ENCODE measurements around the gene RAPGEF6.

The RAPGEF6 gene

DNA sequence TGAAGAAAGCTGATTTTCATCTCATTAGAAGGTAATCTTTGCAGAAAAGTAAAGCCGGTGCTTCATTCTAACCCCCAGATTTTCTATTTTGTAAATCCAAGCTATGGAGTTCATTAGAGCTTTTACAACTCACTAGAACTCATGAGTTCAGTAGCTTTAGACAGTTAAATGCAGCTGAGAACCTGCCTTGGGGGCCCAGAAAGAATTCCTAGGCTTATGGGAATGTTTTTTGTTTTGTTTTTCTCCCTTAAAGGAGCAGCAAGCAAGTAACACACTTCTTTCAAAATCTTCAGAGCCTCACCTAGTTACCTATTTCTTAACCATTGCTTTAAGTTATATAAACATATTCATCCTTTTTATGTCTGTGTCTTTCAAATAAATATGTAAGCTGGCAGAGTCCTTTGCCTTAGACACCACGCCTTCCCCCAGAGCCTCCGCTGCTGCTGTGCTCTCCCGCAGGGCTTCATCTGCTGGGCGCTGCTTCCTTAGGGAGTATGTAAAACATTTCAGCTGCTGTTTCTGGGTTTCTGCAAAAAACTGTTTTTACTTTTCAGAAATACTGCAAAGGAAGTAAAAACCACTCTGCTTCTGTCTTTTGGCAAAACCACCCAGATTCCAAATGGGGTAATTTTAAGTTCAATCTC lies 238.3 kb downstream of the RAPGEF6 start:
- no peak overlapping the region for H3K4me3 ChIP-seq (ENCODE audit: low read depth, low read length)

DNA sequence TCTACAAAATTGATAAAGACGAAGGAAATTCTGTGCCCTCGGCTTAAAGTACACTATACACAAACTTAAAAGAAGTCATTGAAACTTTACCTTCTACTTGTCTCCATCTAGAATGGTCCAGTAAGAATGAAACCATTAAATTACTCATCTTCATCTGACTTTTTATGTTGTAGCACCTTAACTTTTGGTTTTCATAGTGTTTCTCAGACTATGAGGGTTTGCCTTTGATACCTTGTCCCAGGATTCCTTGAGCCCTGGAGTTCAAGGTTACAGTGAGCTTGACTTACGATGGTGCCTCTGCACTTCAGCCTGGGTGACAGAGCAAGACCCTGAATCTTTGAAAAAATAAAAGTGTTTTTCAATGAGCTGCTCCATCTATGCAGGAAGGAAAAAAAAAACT lies 239.0 kb downstream of the RAPGEF6 start:
- TF ChIP-seq, protein P1, sequence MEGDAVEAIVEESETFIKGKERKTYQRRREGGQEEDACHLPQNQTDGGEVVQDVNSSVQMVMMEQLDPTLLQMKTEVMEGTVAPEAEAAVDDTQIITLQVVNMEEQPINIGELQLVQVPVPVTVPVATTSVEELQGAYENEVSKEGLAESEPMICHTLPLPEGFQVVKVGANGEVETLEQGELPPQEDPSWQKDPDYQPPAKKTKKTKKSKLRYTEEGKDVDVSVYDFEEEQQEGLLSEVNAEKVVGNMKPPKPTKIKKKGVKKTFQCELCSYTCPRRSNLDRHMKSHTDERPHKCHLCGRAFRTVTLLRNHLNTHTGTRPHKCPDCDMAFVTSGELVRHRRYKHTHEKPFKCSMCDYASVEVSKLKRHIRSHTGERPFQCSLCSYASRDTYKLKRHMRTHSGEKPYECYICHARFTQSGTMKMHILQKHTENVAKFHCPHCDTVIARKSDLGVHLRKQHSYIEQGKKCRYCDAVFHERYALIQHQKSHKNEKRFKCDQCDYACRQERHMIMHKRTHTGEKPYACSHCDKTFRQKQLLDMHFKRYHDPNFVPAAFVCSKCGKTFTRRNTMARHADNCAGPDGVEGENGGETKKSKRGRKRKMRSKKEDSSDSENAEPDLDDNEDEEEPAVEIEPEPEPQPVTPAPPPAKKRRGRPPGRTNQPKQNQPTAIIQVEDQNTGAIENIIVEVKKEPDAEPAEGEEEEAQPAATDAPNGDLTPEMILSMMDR (IDR thresholded peaks at IDR 0.05; ENCODE audit: low read depth, low read length): no peak
- in situ Hi-C loops (cut with HindIII; ENCODE audit: low sequenced_read_pairs): no loop called here
- no peak overlapping the region for H3K4me3 ChIP-seq (ENCODE audit: low read depth, low read length)
- no peak for DNase-seq (ENCODE audit: low read depth, low spot score)

More for the DNA sequence above, 238.3 kb downstream of the RAPGEF6 start:
- TF ChIP-seq, protein P1 (IDR thresholded peaks at IDR 0.05; ENCODE audit: low read depth, low read length): no peak
- DNase-seq (ENCODE audit: low read depth, low spot score): no peak
- in situ Hi-C loops (cut with HindIII; ENCODE audit: low sequenced_read_pairs): no loop called here

DNA sequence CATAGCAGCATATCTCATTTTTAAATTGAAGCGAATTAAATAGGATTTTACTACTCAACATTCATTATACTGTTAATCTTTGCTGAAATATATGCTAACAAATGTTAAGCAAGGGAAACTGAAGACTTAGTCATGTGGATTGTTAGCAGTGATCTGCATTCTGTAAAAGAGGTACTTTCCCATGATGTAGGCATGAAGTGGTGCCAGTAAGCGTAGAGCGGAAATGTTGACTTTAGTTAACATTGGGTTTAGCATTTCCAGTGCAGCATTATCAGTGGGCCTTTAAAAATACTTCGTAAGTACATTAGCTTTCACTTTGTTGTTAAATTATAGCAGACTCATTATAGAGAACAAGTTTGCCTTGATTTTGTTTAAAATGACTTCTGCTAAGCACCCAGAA lies 240.9 kb downstream of the RAPGEF6 start:
- in situ Hi-C loops (cut with HindIII; ENCODE audit: low sequenced_read_pairs): no loop called here
- DNase-seq (ENCODE audit: low read depth, low spot score): peak; percentile 68
- no peak overlapping the region for H3K4me3 ChIP-seq (ENCODE audit: low read depth, low read length)
- TF ChIP-seq, protein P1 (IDR thresholded peaks at IDR 0.05; ENCODE audit: low read depth, low read length): no peak

DNA sequence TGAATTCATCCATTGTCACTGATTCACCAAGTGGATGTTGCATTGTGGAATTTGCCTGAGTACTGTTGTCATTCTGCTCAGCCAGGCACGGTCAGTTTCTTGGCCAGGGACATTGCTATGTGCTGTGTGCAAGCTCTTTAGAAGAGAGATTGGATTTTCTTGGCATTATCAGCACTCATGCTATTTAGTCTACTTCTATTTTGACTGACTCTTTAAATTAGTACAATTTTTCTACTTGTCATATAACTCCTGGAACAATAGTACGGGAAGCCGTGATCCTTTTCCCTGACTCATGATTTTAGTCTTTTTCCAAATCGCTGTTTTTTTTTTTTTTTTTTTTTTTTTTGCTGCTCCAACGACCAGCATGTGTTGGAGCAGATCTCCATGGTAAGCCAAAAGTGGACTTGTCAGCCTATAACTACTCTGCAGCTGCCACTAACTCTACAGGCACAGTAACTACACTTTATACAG lies 241.5 kb downstream of the RAPGEF6 start:
- DNase-seq (ENCODE audit: low read depth, low spot score): peak; percentile 55
- H3K4me3 ChIP-seq (ENCODE audit: low read depth, low read length): no peak overlapping the region
- TF ChIP-seq, protein P1 (IDR thresholded peaks at IDR 0.05; ENCODE audit: low read depth, low read length): no peak
- in situ Hi-C loops (cut with HindIII; ENCODE audit: low sequenced_read_pairs): no loop called here

DNA sequence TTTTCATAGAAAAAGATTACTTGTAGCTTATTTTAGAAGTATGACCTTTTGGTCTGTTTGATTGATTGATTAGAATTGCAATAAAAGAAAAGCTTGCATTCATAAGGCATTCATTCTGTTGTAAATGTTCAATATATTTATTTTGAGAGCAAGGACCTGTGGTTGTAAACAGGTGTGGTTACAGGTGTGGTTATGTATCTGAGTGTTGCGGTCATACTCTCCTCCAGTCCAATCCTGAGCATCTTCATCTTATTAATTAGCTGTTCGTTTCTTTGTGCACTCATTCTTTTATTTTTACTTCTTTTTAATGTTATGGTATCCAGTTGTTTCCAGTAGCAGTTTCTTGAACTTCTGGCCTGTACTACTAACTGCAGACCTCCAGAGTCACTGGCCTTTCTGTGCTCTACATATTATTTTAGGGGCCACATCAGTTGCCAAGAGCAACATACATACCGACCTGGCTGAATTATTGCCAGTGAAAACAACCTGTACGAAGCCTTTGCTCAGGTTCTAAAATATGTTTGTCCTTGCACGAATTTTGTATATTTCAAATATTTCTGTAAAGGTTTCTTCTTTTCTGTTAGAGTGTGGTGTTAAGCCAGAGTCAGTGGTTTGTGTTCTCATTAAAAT lies 242.4 kb downstream of the RAPGEF6 start:
- TF ChIP-seq, protein P1 (IDR thresholded peaks at IDR 0.05; ENCODE audit: low read depth, low read length): no peak
- in situ Hi-C loops (cut with HindIII; ENCODE audit: low sequenced_read_pairs): no loop called here
- no peak overlapping the region for H3K4me3 ChIP-seq (ENCODE audit: low read depth, low read length)
- DNase-seq (ENCODE audit: low read depth, low spot score): no peak

DNA sequence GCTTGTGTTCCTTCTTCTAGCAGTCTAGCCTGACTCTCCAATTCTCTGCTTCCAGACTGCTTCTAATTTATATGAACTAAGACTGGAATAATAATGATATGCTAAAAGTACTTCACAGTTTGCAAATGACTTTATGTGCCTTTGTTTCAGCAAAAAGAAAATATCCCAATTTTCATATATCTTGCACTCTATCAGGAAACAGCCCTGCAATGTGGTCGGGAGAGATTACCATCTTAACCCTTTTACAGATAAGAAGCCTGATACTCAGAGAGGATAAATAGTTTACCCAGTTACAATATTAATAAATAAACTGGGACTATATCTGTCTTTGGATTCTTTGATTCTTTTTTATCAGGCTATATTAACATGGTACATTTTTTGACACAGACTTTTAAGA lies 245.2 kb downstream of the RAPGEF6 start:
- in situ Hi-C loops (cut with HindIII; ENCODE audit: low sequenced_read_pairs): no loop called here
- no peak for DNase-seq (ENCODE audit: low read depth, low spot score)
- TF ChIP-seq, protein P1 (IDR thresholded peaks at IDR 0.05; ENCODE audit: low read depth, low read length): no peak
- no peak overlapping the region for H3K4me3 ChIP-seq (ENCODE audit: low read depth, low read length)
